RWPE1 (cell line): ENCODE measurements around the gene ZMYND11.

ENCODE experiments used
- CTCF ChIA-PET: fragments of 350-600 bp; sonication (Branson Sonifier 250); formaldehyde crosslinking; extraction: SDS; loops from one replicate; lab custom pipeline; 2021; lab: Yijun Ruan, JAX
- POLR2A ChIA-PET: fragments of 400-600 bp; formaldehyde crosslinking; extraction: SDS; loops from one replicate; lab custom pipeline; 2020; ENCODE audit warnings: antibody characterized with exemption; ENCODE audit not compliant: low non-redundant PET; lab: Yijun Ruan, JAX
- DNase-seq: peaks from one replicate; pipeline ENCODE4 v3.0.0; 2012; ENCODE audit warnings: low spot score
- H3K27ac ChIP-seq: fragments of 450-650 bp; 2 replicates; pipeline ENCODE4 v1.5.1; 2017
- TF ChIP-seq, protein P1 (sequence below): fragments of 450-650 bp; conservative IDR thresholded peaks from 2 replicates; pipeline ENCODE4 v1.5.1; 2017; ENCODE audit warnings: low read depth, mild to moderate bottlenecking

ZMYND11 gene

DNA sequence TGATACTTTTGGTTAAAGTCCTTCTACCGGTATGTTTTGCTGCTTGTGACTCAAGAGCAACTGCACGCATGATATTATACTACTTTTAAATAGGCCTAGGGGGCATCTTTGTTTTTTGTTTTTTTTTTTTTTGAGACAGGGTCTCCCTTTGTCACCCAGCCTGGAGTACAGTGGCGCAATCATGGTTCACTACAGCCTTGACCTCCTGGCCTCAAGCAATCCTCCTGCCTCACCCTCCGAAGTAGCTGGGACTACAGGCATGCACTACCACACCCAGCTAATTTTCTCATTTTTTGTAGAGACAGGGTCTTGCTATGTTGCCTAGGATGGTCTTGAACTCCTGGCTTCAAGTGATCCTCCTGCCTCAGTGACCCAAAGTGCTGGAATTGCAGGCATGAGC lies 80.2 kb downstream of the ZMYND11 start:
- ChIA-PET POLR2A (no interaction called here), CTCF (no interaction called here)
- H3K27ac ChIP-seq = no peak overlapping the region
- TF ChIP-seq, protein P1, sequence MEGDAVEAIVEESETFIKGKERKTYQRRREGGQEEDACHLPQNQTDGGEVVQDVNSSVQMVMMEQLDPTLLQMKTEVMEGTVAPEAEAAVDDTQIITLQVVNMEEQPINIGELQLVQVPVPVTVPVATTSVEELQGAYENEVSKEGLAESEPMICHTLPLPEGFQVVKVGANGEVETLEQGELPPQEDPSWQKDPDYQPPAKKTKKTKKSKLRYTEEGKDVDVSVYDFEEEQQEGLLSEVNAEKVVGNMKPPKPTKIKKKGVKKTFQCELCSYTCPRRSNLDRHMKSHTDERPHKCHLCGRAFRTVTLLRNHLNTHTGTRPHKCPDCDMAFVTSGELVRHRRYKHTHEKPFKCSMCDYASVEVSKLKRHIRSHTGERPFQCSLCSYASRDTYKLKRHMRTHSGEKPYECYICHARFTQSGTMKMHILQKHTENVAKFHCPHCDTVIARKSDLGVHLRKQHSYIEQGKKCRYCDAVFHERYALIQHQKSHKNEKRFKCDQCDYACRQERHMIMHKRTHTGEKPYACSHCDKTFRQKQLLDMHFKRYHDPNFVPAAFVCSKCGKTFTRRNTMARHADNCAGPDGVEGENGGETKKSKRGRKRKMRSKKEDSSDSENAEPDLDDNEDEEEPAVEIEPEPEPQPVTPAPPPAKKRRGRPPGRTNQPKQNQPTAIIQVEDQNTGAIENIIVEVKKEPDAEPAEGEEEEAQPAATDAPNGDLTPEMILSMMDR = no peak
- DNase-seq = no peak

DNA sequence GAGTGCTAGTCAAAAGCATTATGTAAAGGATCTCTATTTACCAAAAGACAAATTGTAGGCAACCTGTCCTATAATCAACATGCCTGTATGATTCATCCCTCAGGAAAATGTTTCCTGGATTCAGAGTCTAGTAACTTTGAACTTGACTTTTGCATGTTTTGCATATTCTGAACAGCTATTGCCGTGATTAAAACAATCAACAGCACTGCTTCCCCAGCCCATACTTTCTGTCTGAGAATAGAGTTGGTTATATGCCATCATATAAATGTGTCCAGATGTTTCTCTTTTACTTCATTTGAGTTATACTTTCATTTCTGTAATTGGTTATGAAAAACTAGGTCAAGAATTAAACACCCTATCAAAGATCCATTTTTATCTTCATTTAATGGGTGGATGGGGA lies 83.5 kb downstream of the ZMYND11 start:
- no peak overlapping the region for H3K27ac ChIP-seq
- TF ChIP-seq, protein P1 = no peak
- ChIA-PET CTCF (no interaction called here), POLR2A (no interaction called here)
- no peak for DNase-seq

DNA sequence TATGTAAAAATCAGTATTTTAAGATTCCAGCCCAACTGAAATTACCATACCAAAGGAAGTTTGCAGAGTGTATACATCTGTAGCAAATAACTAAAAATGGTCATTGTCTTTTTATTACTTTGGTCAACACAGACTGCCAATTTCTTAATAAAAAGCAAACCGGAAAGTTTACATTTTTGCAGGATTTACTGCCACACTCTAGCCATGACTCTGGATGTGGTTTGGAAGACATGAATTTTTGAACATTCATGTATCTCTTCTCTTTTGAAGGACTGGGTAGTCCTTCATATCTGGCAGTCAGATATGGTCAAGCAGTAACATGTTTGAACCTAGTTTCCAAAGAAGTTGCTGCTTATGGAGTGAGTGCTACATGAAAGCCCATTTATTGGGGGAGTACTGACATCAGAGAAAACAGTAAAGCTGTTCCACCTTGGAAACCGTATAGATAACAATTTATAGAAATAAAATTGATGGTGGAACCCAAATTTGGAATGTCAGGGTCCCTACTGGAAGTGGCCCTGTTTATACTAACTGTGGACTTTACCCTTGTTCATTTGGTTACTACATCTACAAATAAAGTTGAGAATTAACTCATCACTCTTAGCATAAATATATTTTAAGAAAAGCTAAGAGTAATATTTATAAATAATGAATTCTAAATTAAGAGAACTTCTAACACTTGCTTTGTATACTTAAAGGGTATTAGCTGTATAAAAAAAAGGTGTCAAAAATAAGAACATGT lies 84.6 kb downstream of the ZMYND11 start:
- ChIA-PET POLR2A (no interaction called here), CTCF (no interaction called here)
- DNase-seq = peak; percentile 5
- TF ChIP-seq, protein P1 = no peak
- no peak overlapping the region for H3K27ac ChIP-seq

DNA sequence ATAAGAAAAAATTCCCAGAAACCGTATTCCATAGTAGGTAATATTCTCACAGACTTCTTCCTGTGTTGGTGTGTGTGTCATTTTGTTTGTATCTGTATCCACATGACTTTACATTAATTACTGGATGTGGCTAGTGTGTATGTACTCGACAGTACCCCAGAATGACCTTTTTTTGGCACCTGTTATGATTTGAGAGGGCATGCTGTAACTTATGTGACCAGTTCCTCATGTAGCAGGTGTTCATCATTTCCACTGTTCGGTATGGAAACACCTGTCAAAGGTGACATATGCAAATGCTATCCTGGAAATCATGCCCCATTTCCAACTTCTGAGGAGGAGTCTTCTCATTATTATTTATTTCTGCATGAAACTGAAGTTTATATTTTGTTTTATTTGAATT lies 89.3 kb downstream of the ZMYND11 start:
- TF ChIP-seq, protein P1 = no peak
- no peak for DNase-seq
- no peak overlapping the region for H3K27ac ChIP-seq
- POLR2A ChIA-PET = no interaction called here
- CTCF ChIA-PET = no interaction called here

DNA sequence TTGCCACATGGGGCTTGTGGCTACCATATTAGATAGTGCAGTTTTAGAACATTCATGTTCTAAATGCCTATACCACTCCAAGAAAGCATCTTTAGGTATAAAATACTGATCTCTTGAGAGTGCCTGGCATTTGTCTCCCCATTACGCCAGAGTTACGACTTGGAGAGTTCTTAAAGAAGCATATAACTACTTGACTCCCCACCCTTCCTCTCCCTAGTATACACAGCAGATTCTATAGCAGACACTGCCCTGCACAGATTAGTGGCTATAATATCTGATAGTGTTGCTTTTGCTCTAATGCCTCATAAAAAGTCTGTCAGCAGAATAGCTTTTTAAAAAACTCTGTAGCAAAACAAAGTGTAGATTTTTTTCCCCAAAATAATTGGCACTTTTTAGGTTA lies 90.8 kb downstream of the ZMYND11 start:
- POLR2A ChIA-PET = no interaction called here
- CTCF ChIA-PET = no interaction called here
- no peak for DNase-seq
- no peak overlapping the region for H3K27ac ChIP-seq
- TF ChIP-seq, protein P1 = no peak

DNA sequence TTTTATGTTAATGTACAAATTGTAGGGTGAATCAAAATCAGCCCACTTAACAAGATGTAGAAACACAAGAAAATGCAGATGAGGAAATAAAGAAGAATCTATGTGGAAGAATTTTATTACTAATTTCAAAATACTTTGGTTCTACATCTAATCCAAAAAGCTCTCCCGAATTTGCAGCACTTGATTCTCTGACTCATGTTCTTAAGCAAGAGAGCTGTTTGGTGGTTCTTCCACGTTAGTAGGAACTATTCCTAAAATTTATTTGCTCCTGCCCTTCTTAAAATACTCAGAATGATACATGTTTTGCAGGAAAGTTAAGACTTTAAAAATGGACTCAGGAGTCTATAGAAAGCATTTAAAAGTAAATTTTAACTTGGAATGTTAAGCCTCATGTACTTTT lies 91.8 kb downstream of the ZMYND11 start:
- TF ChIP-seq, protein P1 = no peak
- no peak overlapping the region for H3K27ac ChIP-seq
- CTCF ChIA-PET = interaction anchor here (0.6 kb wide), 1 partner anchor 29 kb away, joined by 4 read pairs; no protein-coding TSS in a partner anchor
- no peak for DNase-seq
- POLR2A ChIA-PET = no interaction called here
